ENCODE measurements around the gene BRD3.

Gene BRD3

DNA sequence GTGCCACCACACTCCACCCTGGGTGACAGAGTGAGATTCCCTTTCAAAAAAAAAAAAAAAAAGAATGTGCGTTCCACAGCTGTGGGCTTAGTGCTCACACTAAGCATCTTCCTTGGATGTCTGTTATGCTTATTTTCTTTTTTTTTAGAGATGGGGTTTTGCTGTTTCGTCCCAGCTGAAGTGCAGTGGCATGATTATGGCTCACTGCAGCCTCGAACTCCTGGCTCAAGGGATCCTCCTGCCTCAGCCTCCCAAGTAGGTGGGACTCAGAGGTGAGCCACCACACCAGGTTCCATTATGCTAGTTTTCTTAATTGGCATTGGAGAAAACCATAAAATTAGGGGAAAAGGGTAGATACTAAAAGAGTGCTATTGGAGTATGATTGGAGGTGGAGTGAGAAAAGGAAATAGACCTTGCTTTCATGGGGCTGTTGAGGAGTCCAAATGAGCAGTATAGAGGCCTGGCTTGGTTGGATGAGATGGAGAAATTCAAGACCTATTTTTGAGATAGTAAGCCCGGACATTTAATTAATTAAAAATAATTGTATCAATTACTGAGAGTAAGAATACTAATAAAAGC is 43.5 kb downstream of the BRD3 start:
- no peak for DNase-seq (ENCODE audit: low read depth)

DNA sequence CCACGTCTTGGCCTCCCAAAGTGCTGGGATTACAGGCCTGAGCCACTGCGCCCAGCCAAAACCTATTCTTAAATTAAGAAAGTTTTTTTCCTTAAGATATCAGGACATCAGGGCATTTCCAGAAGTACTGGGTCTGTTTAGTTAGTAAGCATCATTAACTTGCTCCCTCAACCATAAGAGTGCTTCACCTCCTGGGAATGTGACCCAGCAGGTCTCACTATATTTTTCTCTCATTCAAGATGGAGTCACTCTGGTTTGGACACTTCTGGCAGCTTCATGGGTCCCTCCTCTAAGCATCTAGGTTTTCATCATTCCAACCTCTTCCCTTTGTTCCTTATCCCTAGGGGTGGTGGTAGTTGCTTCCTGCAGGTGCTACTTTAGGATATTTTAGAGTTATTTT is 52.9 kb downstream of the BRD3 start:
- no peak for DNase-seq (ENCODE audit: low read depth)

DNA sequence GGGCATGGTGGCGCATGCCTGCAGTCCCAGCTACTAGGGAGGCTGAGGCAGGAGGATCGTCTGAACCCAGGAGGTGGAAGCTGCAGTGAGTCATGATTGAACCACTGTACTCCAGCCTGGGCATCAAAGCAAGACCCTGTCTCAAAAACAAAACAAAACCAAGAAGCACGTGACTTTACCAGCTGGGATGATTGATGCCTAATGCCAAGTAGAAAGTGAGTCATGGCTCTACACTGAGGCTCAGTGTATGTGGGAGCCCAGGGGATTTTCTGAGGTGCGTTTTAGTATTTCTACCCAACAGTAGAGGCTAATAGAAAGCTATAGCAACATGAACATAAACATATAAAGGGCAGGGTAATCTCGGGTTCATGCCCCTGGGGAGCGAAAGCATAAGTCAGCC is 56.4 kb downstream of the BRD3 start:
- no peak for DNase-seq (ENCODE audit: low read depth)

DNA sequence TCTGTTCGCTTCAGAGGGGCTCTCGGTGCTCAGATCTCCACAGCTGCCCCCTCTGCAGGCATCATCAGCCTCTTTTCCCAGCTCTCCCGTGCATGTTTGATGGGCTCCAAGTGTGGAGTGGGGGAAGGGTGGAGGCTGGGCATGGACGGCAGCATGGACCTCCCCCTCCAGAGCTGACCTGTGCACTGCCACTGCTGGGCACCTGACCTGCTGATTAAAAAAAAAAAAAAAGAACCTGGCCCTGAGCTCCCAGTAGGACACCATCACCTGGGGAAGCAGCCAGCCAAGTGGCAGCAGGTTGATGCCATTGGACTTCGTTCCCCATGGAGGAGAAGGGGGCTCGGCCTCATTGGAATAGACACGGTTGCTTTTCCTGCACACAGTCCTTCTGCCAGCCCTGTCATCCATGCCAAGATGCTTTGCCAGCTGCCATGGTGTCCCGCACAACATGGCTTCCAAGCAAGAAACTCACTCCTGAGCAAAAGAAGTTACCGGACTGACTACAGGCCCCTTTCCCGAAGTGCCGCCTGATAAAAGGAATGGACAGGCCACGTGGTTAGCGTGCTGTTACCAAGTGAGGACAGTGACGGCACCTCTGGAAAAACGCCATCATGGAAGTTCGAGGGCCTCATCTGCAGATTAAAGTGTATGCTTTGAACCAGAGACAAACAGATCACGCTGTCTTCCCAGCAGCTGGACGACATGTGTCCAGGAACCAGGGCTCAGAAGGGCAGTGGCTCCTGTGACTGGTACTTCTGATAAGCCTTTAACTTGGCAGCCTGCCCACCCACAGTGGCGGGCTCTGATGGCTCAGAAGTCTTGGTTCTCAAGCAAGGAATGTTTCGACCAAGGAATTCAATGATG is 57.3 kb downstream of the BRD3 start:
- no peak for DNase-seq (ENCODE audit: low read depth)

DNA sequence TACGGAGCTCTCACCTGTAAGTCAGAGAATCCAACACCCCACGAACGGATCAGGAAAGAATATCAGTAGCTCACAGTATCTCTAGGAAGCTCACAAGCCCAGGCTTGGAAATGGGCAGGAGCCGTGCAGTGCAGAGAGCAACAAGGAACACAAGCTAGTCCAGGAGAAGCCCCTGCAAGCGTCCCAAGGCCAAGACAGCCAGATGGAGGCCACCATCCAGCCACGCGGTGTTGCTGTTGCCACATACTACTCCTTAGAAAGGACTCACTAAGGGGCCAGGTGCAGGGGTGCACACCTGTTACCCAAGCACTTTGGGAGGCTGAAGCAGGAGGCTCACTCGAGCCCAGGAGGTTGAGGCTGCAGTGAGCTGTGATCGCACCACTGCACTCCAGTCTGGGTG is 60.3 kb downstream of the BRD3 start:
- DNase-seq (ENCODE audit: low read depth), result no peak

DNA sequence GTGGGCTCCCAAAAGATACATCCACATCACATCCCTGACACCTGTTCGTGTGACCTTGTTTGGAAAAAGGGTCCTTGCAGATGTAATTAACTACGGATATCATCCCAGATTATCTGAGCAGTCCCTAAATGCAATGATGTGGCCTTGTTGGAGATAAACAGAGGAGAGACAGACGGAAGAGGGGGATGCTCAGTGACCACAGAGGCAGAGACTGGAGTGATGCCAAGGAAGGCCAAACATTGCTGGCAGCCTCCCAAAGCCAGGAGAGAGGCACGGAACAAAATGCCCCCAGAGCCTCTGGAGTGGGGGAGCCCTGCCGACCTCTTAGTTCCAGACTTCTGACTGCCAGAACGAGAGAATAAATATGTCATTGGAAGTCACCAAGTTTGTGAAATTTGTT is 60.7 kb downstream of the BRD3 start:
- DNase-seq (ENCODE audit: low read depth), result no peak

DNA sequence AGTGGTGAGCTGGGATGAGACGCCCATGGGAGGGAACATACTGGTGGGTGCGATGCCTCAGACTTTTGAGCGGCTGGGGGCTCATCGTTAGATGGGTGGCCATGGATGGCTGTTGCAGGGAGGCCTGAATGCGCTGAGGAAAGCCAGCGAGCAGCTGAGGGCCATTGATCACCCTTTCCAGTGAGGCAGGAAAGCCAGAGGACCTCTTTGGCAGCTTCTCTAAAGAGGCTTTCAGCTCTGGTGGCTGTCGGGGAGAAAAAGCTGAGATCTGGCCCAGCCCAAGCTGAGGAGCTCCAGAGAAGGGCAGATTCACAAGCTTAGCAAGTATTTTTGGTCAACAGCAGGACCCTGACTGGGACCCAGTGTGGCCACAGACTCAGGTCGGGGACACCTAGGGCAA is 62.4 kb downstream of the BRD3 start:
- no peak for DNase-seq (ENCODE audit: low read depth)

DNA sequence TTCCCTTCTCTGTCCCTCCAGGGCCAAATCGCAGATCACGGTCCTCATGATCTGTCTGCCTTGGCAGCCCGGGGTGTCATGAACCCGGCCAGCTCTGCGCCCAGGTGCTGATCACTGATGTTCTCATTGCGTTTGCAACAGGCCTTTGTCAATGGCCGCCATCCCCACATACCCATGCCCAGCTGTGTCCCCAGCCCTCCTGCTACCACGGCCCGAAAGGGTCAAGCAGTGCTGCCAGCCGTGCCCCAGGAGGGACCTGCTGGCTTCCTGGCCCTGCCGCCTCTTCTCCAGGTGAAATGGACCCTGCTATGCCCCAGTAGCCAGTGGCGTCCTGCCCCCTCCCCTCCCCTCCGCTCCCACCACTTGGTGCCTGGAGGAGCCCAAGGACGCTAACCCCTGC is 62.9 kb downstream of the BRD3 start:
- no peak for DNase-seq (ENCODE audit: low read depth)

DNA sequence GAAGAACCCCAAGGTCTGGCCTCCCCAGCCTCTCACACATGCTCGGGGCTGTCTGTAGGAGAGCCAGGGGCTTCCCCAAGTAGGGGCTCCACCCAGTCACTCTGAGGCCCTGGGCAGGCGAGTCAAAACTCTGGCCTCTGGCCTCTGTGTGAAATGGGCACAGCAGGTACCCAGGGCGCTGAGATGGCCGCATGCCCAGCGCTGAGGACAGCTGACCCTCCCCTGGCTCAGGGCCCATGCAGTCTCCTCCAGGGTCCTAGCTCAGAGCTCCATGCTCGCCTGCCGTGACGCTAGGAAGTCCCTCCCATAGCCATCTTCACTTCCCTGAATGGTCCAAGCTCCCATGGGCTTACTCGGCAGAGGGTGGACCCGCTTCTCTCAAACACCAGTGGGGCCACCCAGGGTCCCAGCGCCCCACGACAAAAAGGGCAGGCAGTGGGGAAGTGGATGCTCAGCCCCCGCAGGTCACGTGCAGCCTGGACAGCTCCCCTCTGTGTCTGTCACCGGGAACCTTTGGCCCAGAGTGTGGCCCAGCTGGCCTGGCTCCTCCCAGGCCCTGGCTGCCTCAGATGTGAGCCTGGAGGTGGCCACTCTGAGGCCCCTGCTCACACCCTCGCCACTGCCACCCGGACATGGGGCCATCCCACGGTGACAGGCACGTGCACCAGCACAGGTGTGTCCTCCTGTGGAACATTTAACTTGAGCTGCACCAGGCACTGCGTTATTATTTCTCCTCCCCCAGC is 63.5 kb downstream of the BRD3 start:
- DNase-seq (ENCODE audit: low read depth), result no peak

DNA sequence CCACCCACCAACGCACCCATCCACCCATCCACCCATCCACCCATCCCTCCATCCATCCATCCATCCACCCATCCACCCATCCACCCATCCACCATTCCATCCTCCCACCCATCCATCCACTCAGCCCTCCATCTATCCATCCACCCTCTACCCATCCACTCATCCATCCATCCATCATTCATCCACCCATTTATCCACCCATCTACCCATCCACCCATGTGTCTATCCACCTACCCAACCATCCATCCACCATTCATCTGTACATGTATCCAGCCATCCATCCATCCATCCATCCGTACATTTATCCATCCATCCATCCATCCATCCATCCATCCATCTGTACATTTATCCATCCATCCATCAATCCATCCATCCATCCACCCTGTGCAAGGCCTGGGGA is 64.6 kb downstream of the BRD3 start:
- DNase-seq (ENCODE audit: low read depth), result no peak

DNA sequence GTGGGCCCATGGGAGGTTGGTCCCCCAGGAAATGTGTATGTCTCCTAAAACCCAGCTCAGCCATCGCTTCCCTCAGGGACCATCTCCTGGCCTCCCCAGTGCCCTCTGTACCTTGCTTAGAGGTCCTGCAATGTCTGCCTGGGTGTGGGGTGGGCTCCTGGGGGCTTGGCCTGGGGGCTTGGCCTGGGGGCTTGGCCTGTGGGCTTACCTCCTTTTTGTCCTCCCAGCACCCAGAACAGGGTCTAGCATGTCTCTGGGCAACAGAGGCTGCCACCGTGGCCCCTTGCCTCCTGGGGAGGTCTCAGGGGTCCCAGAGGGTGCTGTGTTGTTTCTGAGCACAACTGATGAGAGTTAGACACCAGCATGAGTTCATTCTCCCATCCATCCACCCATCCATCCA is 65.0 kb downstream of the BRD3 start:
- no peak for DNase-seq (ENCODE audit: low read depth)

DNA sequence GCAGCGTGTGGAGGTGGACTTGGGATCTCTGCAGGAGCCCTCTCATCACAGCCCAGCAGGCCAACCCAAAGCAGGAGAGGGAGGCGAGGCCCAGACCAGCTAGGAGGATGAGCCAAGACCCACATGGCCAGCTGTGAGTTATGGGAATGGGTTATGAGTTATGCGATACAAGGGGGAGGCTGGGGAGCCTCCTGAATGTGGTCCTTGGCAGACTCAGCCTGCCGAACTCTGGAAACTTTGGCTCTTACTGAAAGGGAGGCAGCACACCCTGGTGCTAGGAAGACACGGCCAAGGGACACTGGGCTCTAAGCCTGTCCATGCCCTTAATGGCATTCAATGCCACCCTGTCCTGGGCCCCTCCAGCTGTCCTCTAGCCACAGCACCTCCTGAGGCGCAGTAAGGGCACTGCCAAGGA is 68.0 kb downstream of the BRD3 start:
- no peak for DNase-seq (ENCODE audit: low read depth)

DNA sequence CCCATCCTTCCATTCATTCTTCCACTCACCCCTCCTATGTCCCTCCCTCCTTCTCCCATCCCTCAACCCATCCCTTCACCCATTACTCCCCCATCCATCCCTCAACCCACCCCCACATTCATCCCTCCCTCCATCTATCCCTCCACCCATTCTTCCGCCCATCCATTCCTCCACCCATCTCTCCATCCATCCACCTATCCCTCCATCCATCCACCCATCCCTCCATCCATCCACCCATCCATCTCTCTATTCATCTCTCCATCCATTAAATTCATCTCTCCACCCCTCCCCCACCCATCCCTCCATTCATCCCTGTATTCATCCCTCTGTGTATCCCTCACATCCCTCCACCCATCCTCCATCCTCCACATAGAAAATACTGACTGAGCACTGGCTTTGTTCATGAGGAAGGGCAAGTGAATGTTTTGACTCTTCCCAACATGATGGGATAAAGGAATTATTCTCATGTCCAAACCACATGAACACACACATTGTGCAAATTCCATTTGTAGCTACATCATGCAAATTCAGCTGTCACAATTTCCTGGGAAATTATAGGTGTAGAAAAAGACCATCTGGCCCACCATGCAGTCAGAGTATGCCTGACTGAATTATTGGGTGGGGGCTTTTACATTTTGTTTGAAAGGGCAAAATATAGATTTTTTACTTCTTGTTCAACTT is 68.8 kb downstream of the BRD3 start:
- DNase-seq (ENCODE audit: low read depth), result no peak

DNA sequence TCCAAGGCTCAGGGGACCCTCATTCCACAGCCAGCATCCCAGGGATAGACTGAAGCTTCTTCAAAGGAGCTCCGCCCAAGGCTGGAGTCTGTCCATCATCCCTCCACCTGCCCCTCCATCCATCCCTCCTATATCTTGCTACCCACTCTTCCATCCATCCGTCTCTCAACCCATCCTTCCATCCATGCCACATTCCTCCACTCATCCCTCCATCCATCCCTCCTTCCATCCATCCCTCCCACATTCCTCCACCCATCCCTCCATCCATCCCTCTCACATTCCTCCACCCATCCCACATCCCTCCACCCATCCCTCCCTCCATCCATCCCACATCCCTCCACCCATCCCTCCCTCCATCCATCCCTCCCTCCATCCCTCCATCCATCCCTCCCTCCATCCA is 70.2 kb downstream of the BRD3 start:
- no peak for DNase-seq (ENCODE audit: low read depth)

DNA sequence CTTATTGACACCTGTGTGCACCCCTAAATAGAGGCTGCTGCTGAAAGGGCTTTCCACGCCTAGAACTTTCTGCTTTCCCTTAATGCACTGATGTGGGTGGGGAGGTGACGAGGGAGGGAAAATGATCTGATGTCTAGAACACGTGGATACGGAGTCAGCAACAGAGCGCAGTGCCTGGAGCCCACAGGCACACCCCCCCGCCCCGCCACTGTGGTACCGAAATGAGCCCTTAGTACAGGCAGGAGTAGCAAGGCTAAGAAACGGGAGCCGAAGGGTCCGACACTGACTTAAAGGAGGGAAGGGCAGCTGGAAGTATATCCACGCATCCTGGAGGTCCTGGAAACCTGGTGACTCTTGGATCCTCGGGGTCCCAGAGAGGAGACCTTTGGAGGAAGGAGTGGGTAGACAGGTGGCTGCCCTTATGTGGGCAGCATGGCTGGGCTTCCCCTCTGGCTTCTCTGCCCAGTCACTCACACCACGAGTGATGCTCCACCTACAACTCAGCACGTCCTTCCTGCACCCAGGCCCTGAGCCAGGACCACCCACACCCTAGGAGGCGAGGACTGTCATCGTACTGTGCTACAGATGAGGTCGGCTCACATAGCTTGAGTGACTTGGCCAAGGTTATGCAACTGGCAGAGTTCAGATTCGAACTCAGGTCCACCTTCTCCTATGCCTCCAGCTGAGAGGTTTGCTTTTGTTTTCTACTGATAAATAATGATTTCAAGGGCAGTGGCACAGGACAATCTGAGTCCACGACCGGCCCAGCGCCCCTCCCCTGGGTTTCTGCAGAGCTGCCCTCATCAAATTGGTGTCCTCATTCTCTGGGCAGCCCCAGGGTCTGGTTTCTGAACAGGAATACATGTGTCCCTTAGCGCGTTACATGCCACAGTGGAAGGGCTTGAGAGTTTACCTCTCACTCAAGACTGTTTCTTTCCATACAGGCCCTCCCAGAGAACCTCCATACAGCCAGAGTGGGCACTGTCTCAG is 71.0 kb downstream of the BRD3 start:
- DNase-seq (ENCODE audit: low read depth), result no peak

DNA sequence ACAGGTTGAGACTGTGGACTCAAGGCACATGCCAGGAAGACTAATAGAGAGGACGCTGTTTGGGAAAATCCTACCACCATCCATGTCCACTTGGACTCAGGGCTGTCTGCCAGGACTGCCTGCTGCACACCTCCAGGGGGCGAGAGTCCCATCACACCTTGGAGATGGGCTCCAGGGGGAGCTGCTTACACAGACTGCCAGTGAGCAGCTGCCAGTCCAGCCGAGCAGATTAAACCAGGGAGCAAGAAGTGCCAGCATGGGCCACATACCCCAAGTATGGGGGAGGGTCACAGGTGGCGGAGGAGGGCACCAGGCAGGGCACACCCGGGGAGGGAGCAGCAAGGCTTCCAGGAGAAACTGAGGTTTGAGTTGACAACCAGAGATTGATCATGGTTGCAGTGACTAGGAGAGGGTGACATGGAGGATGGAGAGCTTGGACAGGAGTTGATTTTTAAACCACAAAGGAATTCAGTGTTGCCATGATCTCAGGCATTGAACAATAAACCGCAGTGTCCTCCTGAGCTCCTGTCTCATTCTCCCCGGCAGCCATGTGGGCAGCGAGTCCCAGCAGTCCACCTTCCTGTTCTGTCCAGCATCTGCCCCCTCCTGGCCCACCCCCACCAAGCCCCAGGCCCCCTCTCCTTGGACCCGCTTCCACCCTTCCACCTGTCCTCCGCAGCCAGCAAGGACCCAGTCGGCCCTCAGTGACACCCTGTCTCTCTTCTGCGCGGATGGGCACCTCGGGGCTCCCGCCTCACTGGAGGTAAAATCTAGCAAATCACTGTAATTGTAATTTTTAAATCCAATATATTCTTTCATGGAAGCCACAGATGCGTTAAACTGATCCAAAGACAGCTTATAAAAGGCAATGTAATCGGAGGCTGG is 72.6 kb downstream of the BRD3 start:
- no peak for DNase-seq (ENCODE audit: low read depth)

DNA sequence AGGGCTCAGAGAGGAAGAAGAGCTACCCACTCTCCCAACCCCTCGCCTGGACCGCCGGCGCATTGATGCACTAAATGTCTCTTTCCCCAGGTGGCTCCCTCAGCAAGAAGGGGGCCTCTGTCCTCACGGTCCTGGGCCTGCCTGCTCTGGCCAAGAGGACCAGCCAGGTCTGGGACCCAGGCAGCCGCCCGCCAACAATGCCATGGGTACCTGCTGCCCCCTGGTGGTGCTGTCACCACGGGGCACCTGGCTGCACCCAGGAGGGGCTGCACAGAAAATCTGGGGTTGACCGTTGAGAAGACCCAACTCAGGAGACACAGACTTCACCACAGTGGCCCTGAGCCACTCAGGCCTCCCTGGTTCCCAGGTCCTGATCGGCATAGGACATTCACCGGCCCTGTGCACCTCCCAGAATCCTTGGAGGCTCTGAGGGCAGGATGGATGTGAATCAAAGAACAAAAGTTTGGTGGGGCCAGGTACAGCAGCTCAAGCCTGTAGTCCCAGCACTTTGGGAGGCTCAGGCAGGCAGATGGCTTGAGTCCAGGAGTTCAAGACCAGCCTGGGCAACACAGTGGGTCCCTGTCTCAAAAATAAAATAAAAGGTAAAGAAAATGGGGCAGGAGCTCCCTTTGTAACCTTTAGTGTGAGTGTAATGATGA is 73.3 kb downstream of the BRD3 start:
- DNase-seq (ENCODE audit: low read depth), result no peak

DNA sequence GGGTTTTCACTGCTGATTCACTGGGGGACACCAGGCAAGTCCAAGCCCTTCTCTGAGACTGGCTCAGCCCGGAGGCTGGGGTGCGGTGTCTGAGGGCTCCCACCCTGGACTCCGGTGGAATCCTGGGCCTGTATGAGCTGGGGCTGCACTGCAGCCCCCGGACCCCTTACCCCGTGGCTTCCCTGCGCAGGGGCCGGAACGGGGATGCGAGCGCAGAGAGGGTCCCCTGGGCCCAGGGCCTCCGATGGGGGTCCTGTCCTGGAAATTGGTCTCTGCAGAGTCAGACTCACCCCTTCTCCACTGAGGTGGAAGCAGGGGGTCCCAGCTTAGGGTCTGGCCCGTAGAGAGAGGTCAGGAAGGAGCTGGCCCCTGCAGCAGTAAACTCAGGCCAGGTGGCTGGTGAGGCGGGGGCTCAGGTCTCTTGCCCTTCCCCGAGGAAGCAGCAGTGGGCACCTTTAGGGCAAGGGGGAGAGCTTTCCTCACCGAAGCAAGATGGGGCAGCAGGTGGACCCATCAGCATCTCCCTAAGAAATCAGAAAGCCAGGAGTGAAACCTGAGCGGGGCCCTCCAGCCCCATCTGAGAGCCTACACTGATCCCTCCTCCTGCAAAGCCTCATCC is 74.1 kb downstream of the BRD3 start:
- no peak for DNase-seq (ENCODE audit: low read depth)
